Keratinocyte (primary cell): ENCODE data around the gene DCTN1.

Source experiments
- CTCF ChIP-seq, 3 experiments: IDR thresholded peaks in 1 of 3; conservative IDR thresholded peaks in 1 of 3; optimal IDR thresholded peaks in 1 of 3; 2 replicates in 2 of 3; 3 replicates in 1 of 3; pipeline versions ENCODE3 to v1.5.1; 2011; ENCODE audit warnings: low read length in 3 of 3, mild to moderate bottlenecking in 3 of 3, moderate library complexity in 2 of 3, control low read depth in 1 of 3, inconsistent platforms in 1 of 3; ENCODE audit not compliant: insufficient read depth in 2 of 3; ENCODE audit errors: extremely low read depth in 1 of 3
- EZH2 ChIP-seq: IDR thresholded peaks from one replicate; pipeline ENCODE4 v1.6.1; 2012; ENCODE audit warnings: inconsistent platforms, mild to moderate bottlenecking, low read length, moderate library complexity

- TF ChIP-seq EZH2 (no peak), CTCF (optimal IDR thresholded peaks at IDR 0.05 in 1 of 3, IDR thresholded peaks at IDR 0.05 in 1 of 3, conservative IDR thresholded peaks at IDR 0.05 in 1 of 3; ENCODE audit: extremely low read depth in 1 of 3, insufficient read depth in 2 of 3, low read length in 3 of 3) (no peak)
Observed at GRCh38 chr2:74328573-74328972, 51.5 kb downstream of the DCTN1 start.
